Neural crest cell (in vitro differentiated cells): ENCODE results near the gene GARRE1. TPM values are rescaled to one million over a fixed set of nuclear protein-coding genes. Genes with fewer than 3 reads are reported as not detected.

Source experiments
- DNase-seq: peaks from one replicate; pipeline ENCODE4 v3.0.0; 2021; ENCODE audit warnings: low read depth, mixed read lengths, low spot score
- H3K27ac Mint-ChIP-seq: one replicate; pipeline ENCODE4 v1.8.0; 2021; ENCODE audit warnings: mild to moderate bottlenecking, mixed read lengths; ENCODE audit not compliant: unreplicated experiment
- H3K27me3 Mint-ChIP-seq: 2 replicates; pipeline ENCODE4 v1.8.0; 2021; ENCODE audit warnings: low read depth, mild to moderate bottlenecking, mixed read lengths
- H3K36me3 Mint-ChIP-seq: 2 replicates; pipeline ENCODE4 v1.8.0; 2021; ENCODE audit warnings: low read depth, mild to moderate bottlenecking, mixed read lengths
- H3K4me1 Mint-ChIP-seq: 2 replicates; pipeline ENCODE4 v1.8.0; 2021; ENCODE audit warnings: mixed read lengths
- H3K4me3 Mint-ChIP-seq: one replicate; pipeline ENCODE4 v1.8.0; 2021; ENCODE audit warnings: mild to moderate bottlenecking, mixed read lengths
- H3K9me3 Mint-ChIP-seq: 2 replicates; pipeline ENCODE4 v1.8.0; 2021; ENCODE audit warnings: mixed read lengths
- CTCF ChIP-seq: fragments of 200-600 bp; sonication (generic); conservative IDR thresholded peaks from 2 replicates; pipeline ENCODE4 v1.5.0; 2021; ENCODE audit warnings: antibody characterized with exemption, mild to moderate bottlenecking
- total RNA-seq: library from RNA; stranded (reverse); gene quantifications from 2 replicates; pipeline ENCODE4 v1.2.1, GENCODE V29; 2021

The GARRE1 gene
- total RNA-seq, 1 donor from 2014 or later, result 20.0 TPM

GRCh38 chr19:34228347-34228746, 26.0 kb upstream of the GARRE1 start:
- Mint-ChIP-seq H3K36me3 (peaks cover 22% of the 10 kb centered on the region), H3K4me1 (peaks cover 17% of the 10 kb centered on the region), H3K27ac (no peak overlapping the region), H3K27me3 (no peaks in the 10 kb centered on the region), H3K9me3 (no peaks in the 10 kb centered on the region), H3K4me3 (no peak overlapping the region)
- TF ChIP-seq CTCF, result no peak
- no peak for DNase-seq

- Mint-ChIP-seq H3K4me1 (peaks cover 17% of the 10 kb centered on the region), H3K36me3 (peaks cover 21% of the 10 kb centered on the region)
Observed at GRCh38 chr19:34228762-34229161, 25.6 kb upstream of the GARRE1 start.

GRCh38 chr19:34229721-34230120, 24.6 kb upstream of the GARRE1 start:
- TF ChIP-seq CTCF, result no peak
- H3K9me3 Mint-ChIP-seq, result no peaks in the 10 kb centered on the region
- H3K36me3 Mint-ChIP-seq, result peaks cover 18% of the 10 kb centered on the region
- no peak overlapping the region for H3K27ac Mint-ChIP-seq
- H3K4me1 Mint-ChIP-seq, result peaks cover 13% of the 10 kb centered on the region
- DNase-seq, result no peak
- H3K4me3 Mint-ChIP-seq, result no peak overlapping the region
- H3K27me3 Mint-ChIP-seq, result no peaks in the 10 kb centered on the region

More at GRCh38 chr19:34228762-34229161, 25.6 kb upstream of the GARRE1 start:
- no peak for TF ChIP-seq CTCF
- no peak overlapping the region for H3K27ac Mint-ChIP-seq
- no peaks in the 10 kb centered on the region for H3K9me3 Mint-ChIP-seq
- H3K4me3 Mint-ChIP-seq, result no peak overlapping the region
- no peaks in the 10 kb centered on the region for H3K27me3 Mint-ChIP-seq
- DNase-seq, result no peak

- H3K27ac Mint-ChIP-seq, result peak overlapping the region; percentile 78
- no peak for TF ChIP-seq CTCF
- no peak overlapping the region for H3K4me3 Mint-ChIP-seq
Observed at GRCh38 chr19:34230820-34231219, 23.5 kb upstream of the GARRE1 start.

GRCh38 chr19:34231439-34231838, 22.9 kb upstream of the GARRE1 start:
- no peak for DNase-seq
- no peak for TF ChIP-seq CTCF
- Mint-ChIP-seq H3K4me3 (no peak overlapping the region), H3K4me1 (peaks cover 10% of the 10 kb centered on the region), H3K27me3 (no peaks in the 10 kb centered on the region), H3K9me3 (no peaks in the 10 kb centered on the region), H3K27ac (no peak overlapping the region), H3K36me3 (peaks cover 20% of the 10 kb centered on the region)

More at GRCh38 chr19:34230820-34231219, 23.5 kb upstream of the GARRE1 start:
- peaks cover 17% of the 10 kb centered on the region for H3K36me3 Mint-ChIP-seq
- no peaks in the 10 kb centered on the region for H3K27me3 Mint-ChIP-seq
- H3K9me3 Mint-ChIP-seq, result no peaks in the 10 kb centered on the region
- H3K4me1 Mint-ChIP-seq, result peaks cover 10% of the 10 kb centered on the region
- DNase-seq, result no peak
